Astrocyte (in vitro differentiated cells and primary cell): ENCODE results near the gene HOXD11. TPM values are rescaled to one million over a fixed set of nuclear protein-coding genes. Genes with fewer than 3 reads are reported as not detected.

ENCODE experiments used
- DNase-seq: peaks from one replicate; pipeline ENCODE4 v3.0.0-alpha.2; 2010; ENCODE audit warnings: low read depth
- FAIRE-seq: peaks from 2 replicates; lab custom pipeline; 2011; peaks lifted over from hg19 to GRCh38; lab: Jason Lieb, UNC
- H2AFZ ChIP-seq: 2 replicates; pipeline ENCODE4 v1.6.0; 2012; ENCODE audit warnings: low read depth, low read length, inconsistent platforms
- H3K27ac ChIP-seq: 2 replicates; pipeline ENCODE4 v1.5.1; 2011; ENCODE audit warnings: low read depth, low read length, inconsistent platforms
- H3K27me3 ChIP-seq: 2 replicates; pipeline ENCODE4 v1.6.0; 2011; ENCODE audit warnings: low read length, inconsistent platforms; ENCODE audit not compliant: insufficient read depth
- H3K36me3 ChIP-seq: 2 replicates; pipeline ENCODE4 v1.5.1; 2011; ENCODE audit warnings: low read length, inconsistent platforms; ENCODE audit not compliant: insufficient read depth
- H3K4me1 ChIP-seq: 2 replicates; pipeline ENCODE4 v1.5.1; 2011; ENCODE audit warnings: low read length, inconsistent platforms; ENCODE audit not compliant: insufficient read depth
- H3K4me2 ChIP-seq: 2 replicates; pipeline ENCODE4 v1.6.0; 2012; ENCODE audit warnings: low read length, inconsistent platforms
- H3K4me3 ChIP-seq: 2 replicates; pipeline ENCODE4 v1.5.1; 2011; ENCODE audit warnings: low read depth, mild to moderate bottlenecking, low read length, inconsistent platforms; ENCODE audit not compliant: insufficient read depth
- H3K79me2 ChIP-seq: 2 replicates; pipeline ENCODE4 v1.6.0; 2012; ENCODE audit warnings: mild to moderate bottlenecking, low read length, inconsistent platforms; ENCODE audit not compliant: insufficient read depth
- H3K9ac ChIP-seq: 2 replicates; pipeline ENCODE4 v1.6.0; 2012; ENCODE audit warnings: mild to moderate bottlenecking, low read length, inconsistent platforms
- H3K9me3 ChIP-seq: 2 replicates; pipeline ENCODE4 v1.5.1; 2012; ENCODE audit warnings: low read depth, mild to moderate bottlenecking, low read length, inconsistent platforms; ENCODE audit not compliant: insufficient read depth
- H4K20me1 ChIP-seq: 2 replicates; pipeline ENCODE4 v1.6.0; 2012; ENCODE audit warnings: low read length, inconsistent platforms; ENCODE audit not compliant: insufficient read depth
- H3K27ac Mint-ChIP-seq: one replicate; pipeline ENCODE4 v1.8.0; 2021; ENCODE audit warnings: mild to moderate bottlenecking, mixed read lengths; ENCODE audit not compliant: unreplicated experiment
- H3K27me3 Mint-ChIP-seq: one replicate; pipeline ENCODE4 v1.8.0; 2021; ENCODE audit warnings: low read depth, mixed read lengths; ENCODE audit not compliant: unreplicated experiment
- H3K36me3 Mint-ChIP-seq: one replicate; pipeline ENCODE4 v1.8.0; 2021; ENCODE audit warnings: low read depth, mixed read lengths; ENCODE audit not compliant: unreplicated experiment
- H3K4me1 Mint-ChIP-seq: one replicate; pipeline ENCODE4 v1.8.0; 2021; ENCODE audit warnings: low read depth, mixed read lengths; ENCODE audit not compliant: unreplicated experiment
- H3K4me3 Mint-ChIP-seq: one replicate; pipeline ENCODE4 v1.8.0; 2021; ENCODE audit warnings: mild to moderate bottlenecking, moderate library complexity, mixed read lengths; ENCODE audit not compliant: unreplicated experiment
- H3K9me3 Mint-ChIP-seq: one replicate; pipeline ENCODE4 v1.8.0; 2021; ENCODE audit warnings: mild to moderate bottlenecking, mixed read lengths; ENCODE audit not compliant: unreplicated experiment
- CTCF ChIP-seq: IDR thresholded peaks from 2 replicates; pipeline ENCODE4 v1.5.1; 2011; ENCODE audit warnings: low read depth, mild to moderate bottlenecking, inconsistent platforms, low read length, moderate library complexity; ENCODE audit not compliant: insufficient read depth
- EZH2 ChIP-seq: IDR thresholded peaks from 2 replicates; pipeline ENCODE4 v1.6.1; 2012; ENCODE audit warnings: mild to moderate bottlenecking, low read length, inconsistent platforms; ENCODE audit not compliant: insufficient read depth
- total RNA-seq: library from RNA; stranded (reverse); gene quantifications from 2 replicates; pipeline ENCODE4 v1.2.1, GENCODE V29; 2021

HOXD11 gene
- total RNA-seq, 1 donor from 2014 or later = not detected

DNA sequence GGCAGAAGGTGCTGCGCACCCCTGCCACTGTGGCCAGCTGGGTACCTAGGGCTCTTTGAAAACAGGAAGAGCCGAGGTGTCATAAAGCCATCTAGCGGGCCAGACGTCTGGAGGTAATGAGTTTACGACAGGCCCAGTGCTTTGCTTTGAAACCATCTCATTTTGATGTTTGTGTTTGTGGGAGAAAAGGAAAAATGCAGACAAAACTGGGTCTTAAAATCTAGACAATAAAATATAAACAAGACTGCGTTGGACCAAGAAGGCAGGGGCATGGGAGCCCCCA lies 18.6 kb downstream of the HOXD11 start:
- TF ChIP-seq CTCF (no peak), EZH2 (no peak)
- H3K4me1 ChIP-seq = peaks cover 8% of the 10 kb centered on the region
- H4K20me1 ChIP-seq = no peaks in the 10 kb centered on the region
- H3K9ac ChIP-seq = no peak overlapping the region
- DNase-seq (no peak), FAIRE-seq (no peak)
- no peaks in the 10 kb centered on the region for H3K9me3 ChIP-seq
- H3K27ac ChIP-seq = no peak overlapping the region
- H3K27ac Mint-ChIP-seq = no peak overlapping the region
- peaks cover 65% of the 10 kb centered on the region for H3K27me3 Mint-ChIP-seq
- no peak overlapping the region for H2AFZ ChIP-seq
- H3K4me1 Mint-ChIP-seq = peaks cover 3% of the 10 kb centered on the region
- H3K4me2 ChIP-seq = no peak overlapping the region
- peaks cover 17% of the 10 kb centered on the region for H3K9me3 Mint-ChIP-seq
- no peak overlapping the region for H3K4me3 Mint-ChIP-seq
- H3K4me3 ChIP-seq = no peak overlapping the region
- peaks cover 91% of the 10 kb centered on the region for H3K27me3 ChIP-seq
- no peaks in the 10 kb centered on the region for H3K79me2 ChIP-seq
- H3K36me3 ChIP-seq = no peaks in the 10 kb centered on the region
- no peaks in the 10 kb centered on the region for H3K36me3 Mint-ChIP-seq

DNA sequence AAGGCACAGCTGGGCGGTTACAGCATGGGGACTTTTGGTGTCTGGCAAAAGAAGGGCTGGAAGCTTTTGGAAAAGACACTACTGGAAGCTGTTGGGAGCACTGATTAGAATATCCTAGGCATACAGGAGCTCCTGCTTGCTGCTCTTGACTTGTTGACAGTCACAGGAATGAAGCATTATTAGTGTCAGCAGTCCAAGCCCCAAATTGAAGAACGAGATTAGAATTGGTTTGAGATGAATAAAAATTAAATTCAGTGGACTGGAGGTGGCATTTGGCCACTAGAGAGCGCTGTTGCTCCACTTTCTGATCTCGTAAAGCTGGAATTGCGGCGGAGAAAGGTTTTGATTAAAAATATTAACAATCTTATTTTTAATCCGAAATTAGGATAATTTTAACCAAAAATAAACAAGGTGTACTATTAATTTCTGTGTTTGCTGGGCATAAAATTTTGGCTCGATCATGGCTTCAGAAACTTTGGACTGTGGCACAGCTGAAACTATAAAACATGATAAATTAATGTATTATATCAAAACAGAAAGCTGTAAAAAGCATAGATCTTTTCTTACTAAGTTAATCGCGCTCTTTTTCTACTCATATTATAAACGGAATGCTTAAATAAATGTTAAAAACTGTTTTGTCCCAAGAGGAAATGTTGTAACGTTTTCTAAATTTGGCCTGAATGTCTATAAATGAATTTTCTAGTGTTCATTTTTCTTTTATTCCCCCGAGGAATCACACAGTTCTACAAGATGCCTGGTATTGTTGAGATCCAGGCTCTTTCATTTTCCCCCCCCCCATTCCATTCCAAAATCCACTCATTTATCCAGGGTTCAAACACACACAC lies 20.1 kb downstream of the HOXD11 start:
- DNase-seq (no peak), FAIRE-seq (peak; percentile 45)
- H3K36me3 Mint-ChIP-seq = no peaks in the 10 kb centered on the region
- no peak overlapping the region for H3K4me3 ChIP-seq
- H3K9me3 ChIP-seq = no peaks in the 10 kb centered on the region
- peaks cover 91% of the 10 kb centered on the region for H3K27me3 ChIP-seq
- H3K4me1 Mint-ChIP-seq = peaks cover 3% of the 10 kb centered on the region
- peaks cover 16% of the 10 kb centered on the region for H3K9me3 Mint-ChIP-seq
- no peaks in the 10 kb centered on the region for H3K79me2 ChIP-seq
- peaks cover 72% of the 10 kb centered on the region for H3K27me3 Mint-ChIP-seq
- no peak overlapping the region for H2AFZ ChIP-seq
- TF ChIP-seq CTCF (peak; percentile 92), EZH2 (no peak)
- H3K9ac ChIP-seq = no peak overlapping the region
- no peaks in the 10 kb centered on the region for H3K36me3 ChIP-seq
- H4K20me1 ChIP-seq = no peaks in the 10 kb centered on the region
- H3K4me1 ChIP-seq = peaks cover 8% of the 10 kb centered on the region
- no peak overlapping the region for H3K27ac ChIP-seq
- H3K27ac Mint-ChIP-seq = no peak overlapping the region
- H3K4me3 Mint-ChIP-seq = no peak overlapping the region
- H3K4me2 ChIP-seq = no peak overlapping the region

DNA sequence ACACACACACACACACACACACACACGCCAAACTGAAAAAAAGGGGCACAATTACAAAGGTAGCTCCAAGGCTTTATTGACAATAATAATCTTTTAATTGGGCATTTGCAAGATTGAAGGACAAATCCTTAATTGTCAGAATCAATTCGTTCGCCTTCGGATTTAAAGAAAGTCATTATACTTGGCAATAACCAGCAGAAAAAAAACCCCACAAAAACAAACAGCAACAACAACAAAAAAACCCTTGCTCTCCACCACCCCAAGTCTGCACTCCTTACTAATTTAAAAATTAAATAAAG lies 20.6 kb downstream of the HOXD11 start:
- FAIRE-seq = no peak
- Histone ChIP-seq H2AFZ (no peak overlapping the region), H3K4me3 (no peak overlapping the region), H3K27ac (no peak overlapping the region), H3K9ac (no peak overlapping the region), H3K9me3 (no peaks in the 10 kb centered on the region), H4K20me1 (no peaks in the 10 kb centered on the region), H3K36me3 (no peaks in the 10 kb centered on the region), H3K79me2 (no peaks in the 10 kb centered on the region), H3K27me3 (peaks cover 91% of the 10 kb centered on the region), H3K4me1 (peaks cover 4% of the 10 kb centered on the region), H3K4me2 (no peak overlapping the region)
- no peak overlapping the region for H3K4me3 Mint-ChIP-seq
- TF ChIP-seq CTCF (no peak), EZH2 (no peak)
- no peaks in the 10 kb centered on the region for H3K36me3 Mint-ChIP-seq
- DNase-seq = no peak
- peaks cover 76% of the 10 kb centered on the region for H3K27me3 Mint-ChIP-seq
- H3K9me3 Mint-ChIP-seq = peaks cover 19% of the 10 kb centered on the region
- H3K4me1 Mint-ChIP-seq = peaks cover 3% of the 10 kb centered on the region
- peak overlapping the region; percentile 74 for H3K27ac Mint-ChIP-seq
